Activated CD8-positive, alpha-beta T cell treated with anti-CD3 and anti-CD28 coated beads for 36 hours (primary cell): ENCODE results near the gene SNAI1. TPM values are rescaled to one million over a fixed set of nuclear protein-coding genes. Genes with fewer than 3 reads are reported as not detected.
A peak's percentile ranks its signal among the peaks of the same experiment; 100 is the strongest.
"Not testable (repeated sequence)": the region's sequence is repeated elsewhere in the genome, so short reads cannot be mapped to it uniquely, and the experiment has no call there.

Experiments used
- ATAC-seq: fragments of 200-7000 bp; cut with Tn5 transposase; one replicate; pipeline ENCODE4 v1.10.0; 2021; ENCODE audit warnings: mild to moderate bottlenecking, moderate library complexity
- CTCF ChIA-PET: fragments of 350-600 bp; sonication (Branson Sonifier 250); formaldehyde crosslinking; loops from one replicate; lab custom pipeline; 2021; ENCODE audit warnings: antibody characterized with exemption; lab: Charles Lee
- POLR2A ChIA-PET: fragments of 350-600 bp; sonication (Branson Sonifier 250); formaldehyde crosslinking; loops from one replicate; lab custom pipeline; 2021; ENCODE audit warnings: antibody characterized with exemption; lab: Charles Lee
- DNase-seq: peaks from one replicate; pipeline ENCODE4 v3.0.0-alpha.2; 2020
- H3K27ac Mint-ChIP-seq: one replicate; pipeline ENCODE4 v1.8.0; 2021; ENCODE audit warnings: mild to moderate bottlenecking, mixed read lengths
- H3K27me3 Mint-ChIP-seq: one replicate; pipeline ENCODE4 v1.8.0; 2021; ENCODE audit warnings: mixed read lengths
- H3K36me3 Mint-ChIP-seq: one replicate; pipeline ENCODE4 v1.8.0; 2021; ENCODE audit warnings: low read depth, mixed read lengths
- H3K4me1 Mint-ChIP-seq: one replicate; pipeline ENCODE4 v1.8.0; 2021; ENCODE audit warnings: low read depth, mixed read lengths
- H3K4me3 Mint-ChIP-seq: one replicate; pipeline ENCODE4 v1.8.0; 2021; ENCODE audit warnings: mild to moderate bottlenecking, moderate library complexity, mixed read lengths
- H3K9me3 Mint-ChIP-seq: one replicate; pipeline ENCODE4 v1.8.0; 2021; ENCODE audit warnings: mixed read lengths
- CTCF ChIP-seq: fragments of 200-600 bp; IDR thresholded peaks from one replicate; pipeline ENCODE4 v1.8.0; 2022; ENCODE audit warnings: antibody characterized with exemption, mild to moderate bottlenecking
- intact Hi-C: fragments of 100-400 bp; cut with micrococcal nuclease; formaldehyde crosslinking; loops from one replicate; pipeline ENCODE4 v1.10.0; 2022
- total RNA-seq, 2 experiments: library from RNA; stranded (reverse); gene quantifications; one replicate each; pipeline ENCODE4 v1.2.3, GENCODE V29; 2021

The SNAI1 gene
- total RNA-seq, 2 experiments from 2014 or later = 0.90 to 1.4 TPM

- Mint-ChIP-seq H3K27ac (no peak overlapping the region), H3K27me3 (peaks cover 5% of the 10 kb centered on the region), H3K4me1 (peaks cover 8% of the 10 kb centered on the region), H3K36me3 (no peaks in the 10 kb centered on the region), H3K9me3 (no peaks in the 10 kb centered on the region), H3K4me3 (no peak overlapping the region)
- ATAC-seq (no peak), DNase-seq (no peak)
- CTCF ChIA-PET = interaction anchor here (0.7 to 2.3 kb wide), 2 partner anchors 76 kb away, joined by 3 to 6 read pairs; no protein-coding TSS in a partner anchor
- intact Hi-C loops = no loop called here
- POLR2A ChIA-PET = no interaction called here
- TF ChIP-seq CTCF = no peak
Observed at GRCh38 chr20:49995586-49995985, 12.8 kb downstream of the SNAI1 start.

- intact Hi-C loops, H3K27me3 Mint-ChIP-seq, ATAC-seq, H3K4me3 Mint-ChIP-seq, DNase-seq, H3K9me3 Mint-ChIP-seq, H3K27ac Mint-ChIP-seq, H3K36me3 Mint-ChIP-seq, POLR2A ChIA-PET: not testable (repeated sequence)
- CTCF ChIA-PET = interaction anchor here (0.8 to 4.0 kb wide), 4 partner anchors 20 to 73 kb away, joined by 3 to 20 read pairs (median 11); no protein-coding TSS in a partner anchor
- H3K4me1 Mint-ChIP-seq = peaks cover 22% of the 10 kb centered on the region
Observed at GRCh38 chr20:49998478-49999188, 15.9 kb downstream of the SNAI1 start.

GRCh38 chr20:49999329-49999728 is 16.5 kb downstream of the SNAI1 start:
- TF ChIP-seq CTCF = no peak
- no peaks in the 10 kb centered on the region for H3K9me3 Mint-ChIP-seq
- intact Hi-C loops = no loop called here
- H3K27me3 Mint-ChIP-seq = peaks cover 3% of the 10 kb centered on the region
- ATAC-seq (peak; percentile 83), DNase-seq (peak; percentile 86)
- CTCF ChIA-PET = interaction anchor here (0.8 to 4.0 kb wide), 4 partner anchors 20 to 72 kb away, joined by 3 to 20 read pairs (median 11); no protein-coding TSS in a partner anchor
- POLR2A ChIA-PET = no interaction called here
- H3K4me1 Mint-ChIP-seq = peaks cover 22% of the 10 kb centered on the region
- no peak overlapping the region for H3K27ac Mint-ChIP-seq
- H3K36me3 Mint-ChIP-seq = no peaks in the 10 kb centered on the region
- H3K4me3 Mint-ChIP-seq = no peak overlapping the region

GRCh38 chr20:50000548-50001222 is 17.9 kb downstream of the SNAI1 start:
- H3K4me3 Mint-ChIP-seq, POLR2A ChIA-PET, ATAC-seq, H3K27ac Mint-ChIP-seq, DNase-seq, H3K36me3 Mint-ChIP-seq, H3K9me3 Mint-ChIP-seq, intact Hi-C loops, H3K27me3 Mint-ChIP-seq: not testable (repeated sequence)
- CTCF ChIA-PET = interaction anchor here (1.0 to 4.0 kb wide), 4 partner anchors 22 to 71 kb away, joined by 3 to 20 read pairs (median 10); no protein-coding TSS in a partner anchor
- peaks cover 28% of the 10 kb centered on the region for H3K4me1 Mint-ChIP-seq

DNA sequence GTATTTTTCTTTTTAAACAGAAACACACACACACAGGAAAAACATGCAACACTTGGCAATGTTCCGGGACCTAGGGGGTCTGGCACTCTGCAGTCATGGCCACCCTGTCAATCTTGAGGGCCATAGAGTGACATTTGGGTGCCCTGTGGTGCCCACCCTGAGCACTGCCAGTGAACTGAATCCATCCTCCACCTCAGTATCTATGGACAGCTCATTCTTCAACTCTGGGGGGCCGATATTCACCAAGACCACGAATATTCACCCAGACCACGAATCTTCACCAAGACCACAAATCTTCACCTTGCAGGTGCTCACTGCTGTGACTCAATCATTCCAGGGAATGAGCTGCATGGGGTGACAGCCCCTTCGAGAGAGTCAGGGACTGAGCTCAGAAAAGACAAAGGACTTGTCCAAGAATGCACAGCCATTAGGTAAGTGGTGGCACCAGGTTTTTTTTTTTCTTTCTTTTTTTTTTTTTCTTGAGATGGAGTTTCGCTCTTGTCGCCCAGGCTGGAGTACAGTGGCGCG is 19.1 kb downstream of the SNAI1 start:
- CTCF ChIA-PET = interaction anchor here (0.6 to 4.0 kb wide), 5 partner anchors 23 to 441 kb away, joined by 3 to 20 read pairs (median 4); no protein-coding TSS in a partner anchor

More for the DNA sequence above, 19.1 kb downstream of the SNAI1 start:
- no peak for TF ChIP-seq CTCF
- POLR2A ChIA-PET = interaction anchor here (0.7 kb wide), 1 partner anchor 26 kb away, joined by 4 read pairs; no protein-coding TSS in a partner anchor
- intact Hi-C loops = no loop called here
- Mint-ChIP-seq H3K4me3 (no peak overlapping the region), H3K9me3 (no peaks in the 10 kb centered on the region), H3K4me1 (peaks cover 30% of the 10 kb centered on the region), H3K27ac (no peak overlapping the region), H3K36me3 (no peaks in the 10 kb centered on the region), H3K27me3 (peaks cover 6% of the 10 kb centered on the region)
- DNase-seq = peak; percentile 59
- peak; percentile 64 for ATAC-seq
